HG02938 (cell line): ENCODE data around the gene MMD.
"Not testable (repeated sequence)": the region's sequence is repeated elsewhere in the genome, so short reads cannot be mapped to it uniquely, and the experiment has no call there.

Experiments used
- ATAC-seq: cut with Tn5 transposase; IDR thresholded peaks from one replicate; pipeline ENCODE4 v1.9.1; 2021; ENCODE audit warnings: mild to moderate bottlenecking, moderate library complexity; ENCODE audit not compliant: unreplicated experiment

MMD gene

DNA sequence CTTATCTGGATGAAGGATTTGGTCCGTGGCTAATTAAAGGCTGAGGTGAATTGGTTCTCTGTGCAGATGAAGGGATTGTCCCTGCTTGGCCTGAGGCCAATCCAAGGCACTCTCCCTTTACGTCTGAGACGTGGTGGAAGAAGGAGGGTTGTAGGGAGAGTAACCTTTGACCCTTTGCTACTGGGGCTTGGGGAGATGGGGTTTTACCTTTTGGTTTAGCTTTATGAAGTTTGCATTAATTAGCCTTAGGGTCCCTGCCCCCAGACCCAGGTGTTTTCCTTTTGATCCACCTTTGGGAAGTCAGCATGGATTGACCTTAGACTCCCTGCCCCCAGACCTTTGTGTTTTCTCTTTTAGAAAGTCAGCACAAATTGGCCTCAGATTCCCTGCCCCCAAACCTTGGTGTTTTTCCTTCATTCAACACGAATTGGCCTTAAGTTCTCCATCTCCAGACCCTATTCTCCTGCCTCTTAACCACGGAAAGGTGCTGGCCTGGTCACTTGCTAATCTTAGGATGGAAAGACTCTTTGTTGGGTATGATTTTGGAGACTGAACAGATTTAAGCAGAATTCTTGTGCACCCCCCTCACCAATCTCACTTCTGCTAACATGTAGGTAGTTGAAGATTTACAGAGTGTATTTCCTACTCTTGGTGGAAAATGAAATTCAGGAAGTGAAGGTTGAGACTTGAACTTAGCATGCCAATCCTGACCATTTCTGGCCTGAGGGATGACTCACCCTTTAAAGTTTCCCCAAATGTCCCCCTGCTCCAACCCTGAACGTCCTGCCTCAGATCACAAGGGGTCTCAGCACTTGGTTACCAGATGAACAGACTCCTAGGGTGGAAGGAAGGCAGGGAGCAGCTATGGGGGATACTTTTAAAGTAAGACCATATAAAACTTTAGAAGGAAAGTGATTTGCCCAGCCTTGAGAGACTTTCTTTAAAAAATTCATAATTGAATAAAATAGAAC, 23.1 kb upstream of the MMD start:
- peak; percentile 76 for ATAC-seq

GRCh38 chr17:55443904-55444303, 22.3 kb upstream of the MMD start:
- ATAC-seq, result no peak

DNA sequence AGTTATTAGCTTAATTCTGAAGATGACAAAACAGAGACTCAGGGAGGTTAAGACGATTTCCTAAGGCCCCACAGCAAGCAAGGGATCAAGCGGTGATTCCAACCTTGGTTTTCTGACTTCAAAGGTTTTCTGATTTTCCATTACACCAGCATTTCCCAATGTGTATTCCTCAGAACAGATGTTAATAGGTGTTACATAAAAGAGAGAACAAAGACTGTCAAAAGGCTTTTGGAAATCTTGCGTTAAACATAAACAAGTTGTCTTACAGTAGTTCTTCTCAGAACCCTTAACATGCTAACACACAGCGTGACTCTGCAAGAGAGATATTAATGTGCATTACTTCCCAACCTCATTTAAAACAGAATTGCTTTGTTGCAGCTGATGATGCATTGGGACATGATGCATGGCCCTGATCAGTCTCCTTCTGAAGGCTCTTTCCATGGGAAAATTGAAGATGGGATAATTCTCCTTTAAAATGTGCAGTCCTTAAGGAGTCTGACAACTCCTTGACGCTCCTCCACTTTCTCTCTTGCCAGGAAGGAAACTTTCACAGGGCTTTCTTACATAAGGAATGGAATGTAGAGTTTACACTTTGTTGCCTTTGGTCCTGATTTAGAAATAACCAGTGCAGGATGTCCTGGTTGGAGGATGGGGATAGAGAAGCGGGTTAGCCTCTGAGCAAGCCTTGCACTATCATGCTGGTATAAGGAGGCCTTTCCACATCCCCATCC, 21.5 kb upstream of the MMD start:
- ATAC-seq, result no peak

DNA sequence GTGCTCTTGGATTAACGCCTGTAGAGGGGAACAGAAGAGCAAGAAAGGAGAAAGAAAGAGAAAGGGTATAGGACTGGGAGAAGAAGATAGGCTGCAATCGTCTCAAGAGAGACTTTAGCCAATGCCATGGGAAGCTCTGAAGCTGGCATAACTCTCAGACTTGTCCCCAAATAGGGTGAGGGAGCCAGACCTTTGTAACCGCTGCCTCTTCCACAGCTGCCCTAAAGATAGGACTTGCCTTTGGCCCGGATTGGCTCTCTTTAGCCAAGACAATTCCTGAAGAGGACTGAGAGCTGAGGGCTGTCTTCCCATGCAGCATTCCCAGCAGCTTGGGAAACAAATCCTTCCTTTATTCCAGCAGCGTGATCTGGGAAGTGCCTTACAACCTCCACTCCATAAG, 20.8 kb upstream of the MMD start:
- no peak for ATAC-seq

- no peak for ATAC-seq
Measured at GRCh38 chr17:55441544-55441943, 19.9 kb upstream of the MMD start.

DNA sequence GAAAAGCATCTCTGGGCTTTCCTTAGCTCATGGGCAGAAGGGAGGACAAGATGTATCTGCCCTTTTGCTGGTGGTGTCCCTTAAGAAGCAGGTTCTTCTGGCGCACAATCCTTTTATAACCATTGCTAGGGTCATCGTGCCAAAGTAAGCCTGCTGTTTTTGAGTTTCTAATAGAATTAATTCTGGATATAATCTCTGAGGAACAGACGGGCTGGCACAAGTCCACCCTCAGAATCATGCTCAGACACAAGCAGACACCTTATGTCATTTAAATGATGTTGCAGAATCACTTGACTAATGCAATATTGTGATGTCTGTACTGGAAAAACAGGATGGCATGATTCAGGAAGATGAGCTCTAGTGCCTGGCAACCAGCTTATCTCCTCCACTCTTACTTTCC, 18.8 kb upstream of the MMD start:
- ATAC-seq, result no peak

GRCh38 chr17:55437159-55437605, 15.5 kb upstream of the MMD start:
- ATAC-seq, result peak; percentile 67

DNA sequence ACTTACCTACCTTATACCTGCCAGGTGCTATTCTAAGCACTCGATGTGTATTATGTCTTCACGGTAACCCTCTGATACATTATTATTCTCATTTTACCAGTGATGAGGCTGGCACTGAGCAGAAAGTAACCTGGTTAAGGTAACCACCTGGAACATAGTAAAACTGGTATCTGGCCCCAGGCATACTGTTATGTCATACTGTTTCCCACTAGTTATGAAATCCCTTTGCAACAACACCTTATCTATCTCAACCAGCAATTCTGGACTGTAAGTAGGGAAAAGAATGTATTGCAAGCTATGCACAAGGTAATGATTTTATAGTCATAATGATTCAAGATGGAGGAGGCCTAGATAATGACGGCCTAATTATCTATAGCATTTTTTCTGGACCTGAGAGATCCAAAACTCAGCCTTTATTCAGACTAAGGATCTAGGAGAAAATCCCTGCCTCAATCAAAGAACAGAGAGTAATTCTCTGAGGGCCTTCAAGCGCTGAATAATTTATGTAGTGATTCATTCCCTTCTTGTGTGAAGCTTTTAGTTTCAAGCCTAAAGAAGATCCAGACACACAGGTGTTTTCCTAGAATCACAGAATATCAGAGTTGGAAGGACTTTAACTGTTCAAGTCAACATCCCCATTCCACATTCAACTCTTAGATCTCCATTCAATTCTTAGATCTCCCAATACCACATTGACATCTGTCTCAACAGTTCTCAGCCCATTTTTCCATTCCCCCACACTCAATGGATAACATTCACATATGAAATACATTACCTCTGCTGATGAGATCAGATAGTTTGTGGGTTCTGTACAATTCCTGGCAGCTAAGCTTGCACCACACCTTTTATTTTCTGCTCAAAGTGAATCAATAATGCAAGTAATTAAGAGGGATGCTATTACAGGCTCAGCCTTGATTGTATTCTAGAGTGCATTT, 14.9 kb upstream of the MMD start:
- ATAC-seq, result peak; percentile 9

- ATAC-seq, result no peak
Measured at GRCh38 chr17:55435408-55435807, 13.8 kb upstream of the MMD start.

DNA sequence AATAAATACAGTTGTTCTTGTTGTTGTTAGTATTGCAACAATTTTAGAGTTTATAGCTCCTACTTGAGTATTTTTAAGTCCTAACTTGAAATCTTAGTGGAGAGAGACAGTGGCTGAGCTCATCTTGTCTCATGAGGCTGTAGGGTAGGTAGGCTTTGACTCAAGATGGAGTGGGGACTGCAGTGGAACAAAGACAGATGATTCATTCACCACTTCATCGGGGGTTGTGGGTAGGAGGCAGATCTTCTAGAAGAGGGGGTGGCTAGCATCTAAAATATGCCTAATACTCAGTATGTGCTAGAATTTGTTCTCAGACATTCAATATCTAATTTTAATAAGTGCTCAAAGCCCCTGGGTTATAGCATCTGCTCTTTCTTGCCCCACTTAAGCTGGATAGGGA, 13.1 kb upstream of the MMD start:
- no peak for ATAC-seq

DNA sequence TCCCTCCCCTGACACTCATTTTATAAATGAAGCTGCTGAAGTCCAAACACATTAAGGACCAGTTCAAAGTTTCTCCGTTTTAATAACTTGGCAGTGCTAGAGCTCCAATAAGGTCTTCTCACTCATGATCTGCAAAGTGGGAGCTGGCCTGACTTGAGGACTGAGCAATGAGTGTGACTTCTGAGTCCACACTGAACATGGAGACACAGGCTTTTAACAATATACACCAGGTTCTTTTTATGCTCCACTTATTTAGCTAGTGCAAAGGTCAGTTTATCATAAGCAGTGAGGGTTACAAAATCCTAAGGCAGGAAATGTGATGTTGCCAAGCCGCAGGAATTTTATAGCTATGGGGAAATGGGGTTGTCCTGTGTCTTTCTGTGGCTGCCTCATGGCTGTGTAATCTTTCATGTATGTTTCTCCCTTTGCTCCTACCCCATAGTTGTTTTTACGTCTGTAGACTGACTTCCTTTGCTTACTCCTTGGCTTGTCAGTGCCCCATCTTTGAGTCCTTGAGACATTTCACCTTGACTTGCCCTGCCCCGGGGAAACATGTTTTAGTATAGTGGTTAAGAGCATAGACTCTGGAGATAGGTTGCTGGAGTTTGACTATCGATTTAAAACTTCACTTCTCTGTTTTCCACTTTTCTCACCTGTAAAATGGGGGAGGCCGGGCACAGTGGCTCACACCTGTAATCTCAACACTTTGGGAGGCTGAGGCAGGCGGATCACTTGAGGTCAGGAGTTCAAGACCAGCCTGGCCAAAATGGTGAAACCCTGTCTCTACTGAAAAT, 12.2 kb upstream of the MMD start:
- ATAC-seq, result no peak

DNA sequence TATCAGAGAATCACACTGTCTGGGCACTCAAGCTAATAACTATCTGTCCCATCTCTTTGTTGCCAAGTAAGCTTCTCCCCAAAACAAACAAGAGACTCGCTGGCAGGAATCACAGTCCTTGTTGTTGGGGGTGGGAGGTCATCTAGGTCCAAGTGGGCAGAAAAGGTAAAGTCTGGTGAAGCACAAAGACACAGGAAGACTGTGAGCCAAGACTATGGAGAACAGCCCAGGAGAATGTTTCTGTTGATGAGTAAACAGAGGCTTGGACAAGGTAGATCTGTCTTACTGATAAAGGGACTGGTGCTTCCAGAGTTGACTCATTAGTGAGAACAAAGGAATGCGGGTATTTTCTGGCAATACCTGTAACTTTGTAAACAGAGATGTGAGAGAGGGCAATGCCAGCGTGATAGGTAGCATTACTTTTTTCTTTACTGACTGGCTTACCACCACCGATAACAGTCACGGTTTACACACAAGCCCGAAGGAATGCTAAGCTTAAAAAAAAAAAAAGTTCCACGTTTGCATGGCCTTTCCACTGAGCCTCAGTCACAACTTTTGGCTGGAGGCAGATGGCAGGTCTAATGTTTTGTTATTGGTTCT, 11.5 kb upstream of the MMD start:
- ATAC-seq, result no peak

- no peak for ATAC-seq
Measured at GRCh38 chr17:55432358-55433028, 10.9 kb upstream of the MMD start.

DNA sequence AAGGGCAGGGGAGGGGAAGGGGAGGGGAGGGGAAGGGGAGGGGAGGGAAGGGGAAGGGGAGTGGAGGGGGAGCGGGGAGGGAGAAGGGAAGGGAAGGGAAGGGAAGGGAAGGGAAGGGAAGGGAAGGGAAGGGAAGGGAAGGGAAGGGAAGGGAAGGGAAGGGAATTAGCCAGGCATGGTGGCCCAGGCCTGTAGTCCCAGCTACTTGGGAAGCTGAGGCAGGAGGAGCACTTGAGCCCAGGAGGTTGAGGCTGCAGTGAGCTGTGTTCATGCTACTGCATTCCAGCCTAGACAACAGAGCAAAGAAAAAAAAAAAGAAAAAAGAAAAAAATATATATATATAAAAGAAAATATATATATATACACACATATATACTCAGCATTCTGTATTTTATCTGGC, 10.3 kb upstream of the MMD start:
- ATAC-seq, result not testable (repeated sequence)

- no peak for ATAC-seq
Measured at GRCh38 chr17:55430541-55431288, 9.1 kb upstream of the MMD start.

DNA sequence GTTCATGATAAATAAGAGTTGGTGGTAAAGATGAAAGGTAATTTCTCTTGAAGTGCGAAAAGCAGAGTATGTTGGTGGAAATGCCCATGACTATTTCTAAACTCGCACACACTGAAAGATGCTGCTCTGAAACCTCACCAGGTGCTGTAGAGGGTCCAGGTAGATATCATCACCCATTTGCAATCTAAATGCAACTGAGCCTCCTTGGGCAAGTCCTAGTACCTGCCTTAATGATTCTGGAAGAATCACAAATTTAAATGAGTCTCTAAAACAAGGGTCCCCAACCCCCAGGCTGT, 5.9 kb upstream of the MMD start:
- ATAC-seq, result peak; percentile 27

DNA sequence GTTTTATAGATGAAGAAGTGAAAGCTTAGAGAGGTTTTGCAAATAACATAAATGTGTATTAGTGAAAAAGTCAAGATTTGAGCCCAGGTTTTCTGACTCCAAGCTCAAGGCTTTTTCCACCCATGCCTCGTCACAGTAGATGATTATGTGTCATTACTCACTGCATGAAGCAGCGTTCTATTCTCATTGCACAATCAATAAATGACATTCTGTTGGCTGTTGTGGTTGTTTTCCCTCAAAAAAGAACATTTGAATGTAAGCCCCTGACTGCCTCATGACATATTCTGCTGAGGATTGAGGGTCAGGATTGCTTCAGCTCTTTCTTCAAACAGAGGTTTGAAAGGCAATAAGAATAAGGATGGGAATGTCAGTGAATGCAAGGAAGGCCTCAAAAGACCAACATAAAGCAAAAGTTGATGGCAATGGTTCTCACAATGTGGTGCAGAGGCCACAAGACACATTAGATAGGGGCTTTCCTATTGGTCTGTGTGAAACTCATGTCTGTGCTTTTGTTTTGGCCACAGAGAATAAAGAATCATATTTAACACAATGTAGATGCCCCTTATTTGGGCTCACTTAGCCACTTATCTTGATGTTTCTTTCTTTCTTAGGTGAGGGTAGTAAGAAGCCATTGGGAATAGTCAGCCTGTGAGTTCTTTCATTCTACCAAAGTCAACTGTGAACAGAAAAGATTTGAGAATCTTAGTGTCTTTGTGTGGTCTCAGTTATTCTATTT, 5.4 kb upstream of the MMD start:
- peak; percentile 64 for ATAC-seq
